Panc1 (cell line): ENCODE data around the gene PFN4.

Source experiments
- CTCF ChIP-seq: fragments of 450-650 bp; IDR thresholded peaks from 2 replicates; pipeline ENCODE4 v1.5.1; 2017; ENCODE audit warnings: mild to moderate bottlenecking
- POLR2AphosphoS5 ChIP-seq: IDR thresholded peaks from 2 replicates; pipeline ENCODE4 v1.6.1; 2012; ENCODE audit warnings: mild to moderate bottlenecking, low read depth, low read length, moderate library complexity
- SIN3A ChIP-seq: IDR thresholded peaks from 2 replicates; pipeline ENCODE4 v1.6.1; 2012; ENCODE audit warnings: low read depth, mild to moderate bottlenecking, low read length, moderate library complexity, borderline replicate concordance; ENCODE audit not compliant: insufficient read depth
- TCF7L2 ChIP-seq: IDR thresholded peaks from 2 replicates; pipeline ENCODE4 v1.6.1; 2011; ENCODE audit warnings: mild to moderate bottlenecking, low read depth, low read length, inconsistent platforms
- TF ChIP-seq, protein P1 (sequence below), 2 experiments: IDR thresholded peaks; 2 replicates each; pipeline ENCODE4 v1.6.1; 2011 to 2012; ENCODE audit warnings: low read depth in 2 of 2, control low read depth in 1 of 2, low read length in 1 of 2, mild to moderate bottlenecking in 1 of 2, moderate library complexity in 1 of 2; ENCODE audit not compliant: insufficient read depth in 1 of 2

GRCh38 chr2:24105816-24106215, 17.3 kb downstream of the PFN4 start:
- TF ChIP-seq CTCF: no peak
- TF ChIP-seq, protein P1, sequence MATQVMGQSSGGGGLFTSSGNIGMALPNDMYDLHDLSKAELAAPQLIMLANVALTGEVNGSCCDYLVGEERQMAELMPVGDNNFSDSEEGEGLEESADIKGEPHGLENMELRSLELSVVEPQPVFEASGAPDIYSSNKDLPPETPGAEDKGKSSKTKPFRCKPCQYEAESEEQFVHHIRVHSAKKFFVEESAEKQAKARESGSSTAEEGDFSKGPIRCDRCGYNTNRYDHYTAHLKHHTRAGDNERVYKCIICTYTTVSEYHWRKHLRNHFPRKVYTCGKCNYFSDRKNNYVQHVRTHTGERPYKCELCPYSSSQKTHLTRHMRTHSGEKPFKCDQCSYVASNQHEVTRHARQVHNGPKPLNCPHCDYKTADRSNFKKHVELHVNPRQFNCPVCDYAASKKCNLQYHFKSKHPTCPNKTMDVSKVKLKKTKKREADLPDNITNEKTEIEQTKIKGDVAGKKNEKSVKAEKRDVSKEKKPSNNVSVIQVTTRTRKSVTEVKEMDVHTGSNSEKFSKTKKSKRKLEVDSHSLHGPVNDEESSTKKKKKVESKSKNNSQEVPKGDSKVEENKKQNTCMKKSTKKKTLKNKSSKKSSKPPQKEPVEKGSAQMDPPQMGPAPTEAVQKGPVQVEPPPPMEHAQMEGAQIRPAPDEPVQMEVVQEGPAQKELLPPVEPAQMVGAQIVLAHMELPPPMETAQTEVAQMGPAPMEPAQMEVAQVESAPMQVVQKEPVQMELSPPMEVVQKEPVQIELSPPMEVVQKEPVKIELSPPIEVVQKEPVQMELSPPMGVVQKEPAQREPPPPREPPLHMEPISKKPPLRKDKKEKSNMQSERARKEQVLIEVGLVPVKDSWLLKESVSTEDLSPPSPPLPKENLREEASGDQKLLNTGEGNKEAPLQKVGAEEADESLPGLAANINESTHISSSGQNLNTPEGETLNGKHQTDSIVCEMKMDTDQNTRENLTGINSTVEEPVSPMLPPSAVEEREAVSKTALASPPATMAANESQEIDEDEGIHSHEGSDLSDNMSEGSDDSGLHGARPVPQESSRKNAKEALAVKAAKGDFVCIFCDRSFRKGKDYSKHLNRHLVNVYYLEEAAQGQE (IDR thresholded peaks at IDR 0.05; ENCODE audit: insufficient read depth in 1 of 2, low read depth in 2 of 2, low read length in 1 of 2): no peak
- no peak for TF ChIP-seq POLR2AphosphoS5
- no peak for TF ChIP-seq TCF7L2
- no peak for TF ChIP-seq SIN3A
